H1 (cell line): ENCODE data around the gene A4GALT.

Experiments
- BCL11A ChIP-seq, 2 experiments: IDR thresholded peaks; one replicate each; pipeline ENCODE4 v1.6.1; 2011; ENCODE audit warnings: low read depth in 2 of 2, low read length in 2 of 2, mild to moderate bottlenecking in 2 of 2
- CBX8 ChIP-seq: fragments of 300-800, 300-1000 bp; sonication (generic); IDR thresholded peaks from 2 replicates; pipeline ENCODE4 v1.7.1; 2016; ENCODE audit warnings: low read depth, low read length, borderline replicate concordance
- EP300 ChIP-seq, 2 experiments: IDR thresholded peaks; 1 replicate in 1 of 2; 2 replicates in 1 of 2; pipeline ENCODE4 v1.6.1; 2011 to 2012; ENCODE audit warnings: low read depth in 2 of 2, low read length in 2 of 2, mild to moderate bottlenecking in 2 of 2, borderline replicate concordance in 1 of 2, inconsistent platforms in 1 of 2, moderate library complexity in 1 of 2
- NRF1 ChIP-seq: IDR thresholded peaks from 2 replicates; pipeline ENCODE4 v1.6.1; 2011; ENCODE audit warnings: mild to moderate bottlenecking, low read depth, low read length, improper control_type of control experiment
- POLR2A ChIP-seq, 2 experiments: IDR thresholded peaks; 1 replicate in 1 of 2; 2 replicates in 1 of 2; pipeline ENCODE4 v1.6.1; 2011; ENCODE audit warnings: low read depth in 2 of 2, low read length in 2 of 2, mild to moderate bottlenecking in 2 of 2; ENCODE audit errors: control extremely low read depth in 1 of 2
- POLR2AphosphoS5 ChIP-seq: IDR thresholded peaks from 2 replicates; pipeline ENCODE4 v1.6.1; 2011; ENCODE audit warnings: low read depth, low read length
- TCF12 ChIP-seq: IDR thresholded peaks from 2 replicates; pipeline ENCODE4 v1.6.1; 2011; ENCODE audit warnings: low read depth, mild to moderate bottlenecking, low read length
- TF ChIP-seq, protein P1 (sequence below): IDR thresholded peaks from 2 replicates; pipeline ENCODE4 v1.6.1; 2012; ENCODE audit warnings: inconsistent platforms
- TF ChIP-seq, protein P2 (sequence below): IDR thresholded peaks from 2 replicates; pipeline ENCODE4 v1.6.1; 2011; ENCODE audit warnings: low read depth, mild to moderate bottlenecking, low read length; ENCODE audit not compliant: insufficient read depth
- TF ChIP-seq, protein P3 (sequence below), 3 experiments: IDR thresholded peaks; 1 replicate in 2 of 3; 2 replicates in 1 of 3; pipeline versions ENCODE4 v1.5.1 to v1.6.1; 2011; ENCODE audit warnings: low read length in 3 of 3, mild to moderate bottlenecking in 3 of 3, inconsistent platforms in 2 of 3, low read depth in 1 of 3, moderate library complexity in 1 of 3; ENCODE audit not compliant: insufficient read depth in 1 of 3; ENCODE audit errors: control extremely low read depth in 1 of 3

DNA sequence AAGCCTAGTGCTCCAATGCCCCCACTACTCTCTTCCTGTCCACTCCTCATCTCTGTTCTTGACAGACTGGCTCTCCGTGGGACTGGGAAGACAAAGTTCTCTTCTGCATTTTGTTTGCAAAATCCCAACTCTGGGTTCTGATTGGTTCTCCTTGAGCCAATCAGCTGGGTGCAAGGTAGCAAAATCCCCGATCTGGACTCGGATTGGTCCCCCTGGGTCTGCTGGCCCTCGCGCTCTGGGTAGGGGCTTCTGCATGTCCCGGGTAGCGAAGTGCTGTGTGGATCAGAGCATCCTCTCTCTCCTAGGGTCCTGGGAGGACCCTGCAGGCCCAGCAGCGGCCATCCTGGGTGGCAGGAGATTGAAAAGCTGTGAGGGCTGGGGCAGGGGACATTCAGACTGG is 22.3 kb upstream of the A4GALT start:
- no peak for TF ChIP-seq EP300 (IDR thresholded peaks at IDR 0.05; ENCODE audit: borderline replicate concordance in 1 of 2, low read depth in 2 of 2, low read length in 2 of 2)
- TF ChIP-seq, protein P1, sequence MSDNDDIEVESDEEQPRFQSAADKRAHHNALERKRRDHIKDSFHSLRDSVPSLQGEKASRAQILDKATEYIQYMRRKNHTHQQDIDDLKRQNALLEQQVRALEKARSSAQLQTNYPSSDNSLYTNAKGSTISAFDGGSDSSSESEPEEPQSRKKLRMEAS = peak; percentile 44; the same call in 1 of the 2 replicates
- TF ChIP-seq, protein P2, sequence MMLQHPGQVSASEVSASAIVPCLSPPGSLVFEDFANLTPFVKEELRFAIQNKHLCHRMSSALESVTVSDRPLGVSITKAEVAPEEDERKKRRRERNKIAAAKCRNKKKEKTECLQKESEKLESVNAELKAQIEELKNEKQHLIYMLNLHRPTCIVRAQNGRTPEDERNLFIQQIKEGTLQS = no peak
- TF ChIP-seq, protein P3, sequence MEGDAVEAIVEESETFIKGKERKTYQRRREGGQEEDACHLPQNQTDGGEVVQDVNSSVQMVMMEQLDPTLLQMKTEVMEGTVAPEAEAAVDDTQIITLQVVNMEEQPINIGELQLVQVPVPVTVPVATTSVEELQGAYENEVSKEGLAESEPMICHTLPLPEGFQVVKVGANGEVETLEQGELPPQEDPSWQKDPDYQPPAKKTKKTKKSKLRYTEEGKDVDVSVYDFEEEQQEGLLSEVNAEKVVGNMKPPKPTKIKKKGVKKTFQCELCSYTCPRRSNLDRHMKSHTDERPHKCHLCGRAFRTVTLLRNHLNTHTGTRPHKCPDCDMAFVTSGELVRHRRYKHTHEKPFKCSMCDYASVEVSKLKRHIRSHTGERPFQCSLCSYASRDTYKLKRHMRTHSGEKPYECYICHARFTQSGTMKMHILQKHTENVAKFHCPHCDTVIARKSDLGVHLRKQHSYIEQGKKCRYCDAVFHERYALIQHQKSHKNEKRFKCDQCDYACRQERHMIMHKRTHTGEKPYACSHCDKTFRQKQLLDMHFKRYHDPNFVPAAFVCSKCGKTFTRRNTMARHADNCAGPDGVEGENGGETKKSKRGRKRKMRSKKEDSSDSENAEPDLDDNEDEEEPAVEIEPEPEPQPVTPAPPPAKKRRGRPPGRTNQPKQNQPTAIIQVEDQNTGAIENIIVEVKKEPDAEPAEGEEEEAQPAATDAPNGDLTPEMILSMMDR (IDR thresholded peaks at IDR 0.05; ENCODE audit: control extremely low read depth in 1 of 3, insufficient read depth in 1 of 3, low read depth in 1 of 3, low read length in 3 of 3) = no peak
- no peak for TF ChIP-seq POLR2AphosphoS5
- no peak for TF ChIP-seq NRF1
- no peak for TF ChIP-seq BCL11A (IDR thresholded peaks at IDR 0.05; ENCODE audit: low read depth in 2 of 2, low read length in 2 of 2)
- TF ChIP-seq POLR2A (IDR thresholded peaks at IDR 0.05; ENCODE audit: control extremely low read depth in 1 of 2, low read depth in 2 of 2, low read length in 2 of 2) = no peak
- TF ChIP-seq TCF12 = no peak
- no peak for TF ChIP-seq CBX8
